HG03139 (cell line): ENCODE data around the gene PRPF6.

Source experiments
- ATAC-seq: cut with Tn5 transposase; IDR thresholded peaks from one replicate; pipeline ENCODE4 v1.9.1; 2021; ENCODE audit not compliant: unreplicated experiment

Gene PRPF6

DNA sequence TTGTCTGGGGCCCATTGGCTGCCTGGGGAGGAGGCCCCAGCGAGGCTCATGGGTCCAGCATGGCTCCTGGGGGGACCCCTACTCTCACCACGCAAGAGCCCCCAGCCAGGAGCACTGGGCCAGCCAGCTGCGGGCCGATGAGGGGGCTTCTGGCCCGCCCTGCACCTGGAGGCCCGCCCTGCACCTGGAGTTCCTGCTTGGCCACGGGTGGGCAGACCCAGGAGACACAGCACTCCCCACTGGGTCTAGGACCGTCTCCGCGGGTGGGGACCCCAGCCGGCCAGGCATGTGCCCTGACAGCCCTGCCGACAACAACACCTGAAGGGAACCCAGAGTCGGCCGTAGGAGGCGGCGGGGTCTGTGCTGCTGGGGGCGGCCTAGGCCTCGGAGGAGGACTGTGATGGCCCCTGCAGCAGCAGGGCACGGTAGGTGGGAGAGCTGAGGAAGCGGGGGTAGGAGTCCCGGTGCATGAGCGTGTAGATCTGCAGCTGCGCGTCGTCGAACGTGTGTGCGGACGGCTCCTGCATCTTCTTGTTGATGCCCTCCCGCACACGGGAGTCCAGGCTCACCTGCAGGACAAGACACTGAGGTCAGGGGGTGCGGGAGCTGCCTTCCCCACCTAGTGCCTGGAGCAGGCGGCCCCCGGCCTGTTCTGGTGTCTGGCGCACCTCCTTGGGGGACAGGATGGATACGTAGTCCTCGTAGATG lies 92.7 kb downstream of the PRPF6 start:
- ATAC-seq: no peak

DNA sequence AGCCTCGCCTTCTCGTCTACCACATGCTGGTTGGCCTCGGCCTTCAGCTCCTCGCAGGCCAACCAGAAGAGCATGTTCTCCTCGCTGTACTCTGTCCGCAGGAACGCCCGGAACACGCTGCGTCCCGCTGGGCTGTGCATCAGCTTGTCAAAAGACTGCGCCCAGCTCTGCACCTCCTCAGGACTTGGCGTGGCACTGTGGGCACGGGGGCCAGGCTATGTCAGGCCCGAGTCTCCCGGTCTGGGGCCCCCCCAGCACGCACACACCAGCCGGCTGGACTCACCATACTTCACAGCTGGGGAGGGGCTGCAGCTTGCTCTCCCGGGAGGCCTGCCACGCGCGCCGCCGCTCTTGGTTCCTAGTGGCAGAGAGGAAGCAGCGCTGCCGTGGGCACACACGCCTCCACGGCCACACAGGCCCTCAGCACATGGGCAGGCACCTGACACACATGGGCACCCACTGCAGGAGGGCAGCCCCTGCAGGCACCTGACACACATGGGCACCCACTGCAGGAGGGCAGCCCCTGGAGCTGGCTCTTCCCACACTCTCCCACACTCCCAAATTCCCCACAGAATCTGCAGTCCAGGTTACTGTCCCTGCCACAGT lies 93.4 kb downstream of the PRPF6 start:
- no peak for ATAC-seq

DNA sequence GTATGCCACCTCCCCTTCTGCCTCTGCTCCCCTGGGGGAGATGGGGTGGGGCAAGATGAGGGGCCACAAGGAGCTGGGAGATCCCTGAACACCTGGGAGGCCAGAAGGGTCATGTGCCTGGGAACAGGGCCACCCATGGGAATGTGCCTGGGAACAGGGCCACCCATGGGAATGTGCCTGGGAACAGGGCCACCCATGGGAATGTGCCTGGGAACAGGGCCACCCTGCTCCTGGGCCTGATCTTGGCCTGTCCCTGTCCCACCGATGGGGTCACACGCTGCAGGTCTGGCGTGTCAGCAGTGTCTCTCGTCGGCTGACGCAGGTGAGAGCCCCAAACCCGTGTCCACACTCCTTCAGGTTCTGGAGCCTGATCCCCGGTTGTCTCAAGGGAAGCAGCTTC lies 94.0 kb downstream of the PRPF6 start:
- no peak for ATAC-seq

DNA sequence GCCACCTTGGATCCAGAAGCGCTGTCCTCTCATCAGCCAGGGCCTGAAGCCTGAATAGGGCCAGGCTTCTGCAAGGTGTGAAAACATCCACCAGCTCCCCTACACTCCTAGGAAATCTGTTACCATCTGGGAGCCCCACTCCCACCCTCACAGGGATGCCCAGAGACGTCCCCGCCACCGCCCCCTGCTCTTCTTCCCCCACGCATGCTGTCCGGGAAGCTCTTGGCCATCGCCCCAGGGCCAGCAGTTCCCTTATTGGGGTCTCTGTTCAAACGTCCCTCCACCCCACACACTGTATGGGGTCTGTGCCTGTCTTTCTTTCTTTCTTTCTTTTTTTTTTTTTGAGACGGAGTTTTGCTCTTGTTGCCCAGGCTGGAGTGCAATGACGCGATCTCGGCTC lies 94.6 kb downstream of the PRPF6 start:
- ATAC-seq: no peak

DNA sequence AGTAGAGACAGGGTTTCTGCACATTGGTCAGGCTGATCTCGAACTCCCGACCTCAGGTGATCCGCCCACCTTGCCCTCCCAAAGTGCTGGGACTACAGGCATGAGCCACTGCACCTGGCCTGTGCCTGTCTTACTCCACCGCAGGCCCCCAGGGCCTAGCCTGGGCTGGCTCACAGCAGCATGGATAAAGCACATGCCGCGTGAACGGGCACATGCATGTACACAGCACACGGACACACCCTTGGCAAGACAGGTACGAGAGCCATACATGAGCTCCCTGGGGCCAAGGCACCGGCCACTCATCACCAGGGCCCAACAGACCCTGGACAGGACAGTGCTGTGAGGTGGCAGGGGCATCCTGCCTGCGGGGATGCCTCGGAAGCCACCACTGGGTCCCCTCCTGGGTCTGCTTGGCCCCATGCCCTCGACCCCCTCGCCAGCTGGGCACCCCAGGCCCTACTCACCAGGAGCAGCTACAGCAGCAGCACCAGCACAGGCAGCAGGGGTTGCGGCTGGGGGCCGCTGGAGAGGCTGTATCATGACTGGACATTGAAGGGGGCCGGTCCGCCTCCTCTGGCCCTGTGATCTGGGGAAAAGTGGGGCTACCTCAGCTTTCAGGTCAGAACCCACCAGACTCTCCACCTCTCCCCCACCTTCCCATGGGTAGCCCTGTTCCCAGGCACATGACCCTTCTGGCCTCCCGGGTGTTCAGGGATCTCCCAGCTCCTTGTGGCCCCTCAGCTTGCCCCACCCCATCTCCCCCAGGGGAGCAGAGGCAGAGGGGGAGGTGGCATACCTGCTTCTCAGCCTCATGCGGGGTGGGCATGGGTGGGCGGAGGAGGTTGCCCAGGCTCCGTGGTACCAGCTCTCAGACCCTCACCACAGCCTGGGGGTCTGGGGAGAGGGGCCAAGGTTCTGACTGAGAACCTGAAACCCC lies 95.4 kb downstream of the PRPF6 start:
- ATAC-seq: no peak

DNA sequence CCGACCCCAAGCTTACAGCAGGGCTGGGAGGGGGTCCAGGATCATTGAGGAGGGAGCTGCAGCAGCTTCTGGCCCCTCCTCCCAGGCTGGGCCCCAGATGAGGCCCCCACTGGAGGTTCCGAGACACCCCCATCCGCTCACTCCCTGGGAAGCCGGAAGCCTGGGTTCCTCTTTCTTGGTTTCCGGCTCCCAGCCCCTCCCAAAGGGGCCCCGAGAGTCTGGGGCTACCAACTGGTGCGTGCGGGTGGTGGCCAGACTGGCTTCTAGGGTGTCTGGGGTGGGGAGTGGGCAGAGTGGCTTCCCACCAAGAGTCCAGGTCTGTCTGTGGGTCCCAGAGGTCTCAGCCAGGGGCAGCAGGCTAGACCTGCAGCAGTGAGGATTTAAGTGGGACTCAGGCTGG lies 96.2 kb downstream of the PRPF6 start:
- no peak for ATAC-seq

DNA sequence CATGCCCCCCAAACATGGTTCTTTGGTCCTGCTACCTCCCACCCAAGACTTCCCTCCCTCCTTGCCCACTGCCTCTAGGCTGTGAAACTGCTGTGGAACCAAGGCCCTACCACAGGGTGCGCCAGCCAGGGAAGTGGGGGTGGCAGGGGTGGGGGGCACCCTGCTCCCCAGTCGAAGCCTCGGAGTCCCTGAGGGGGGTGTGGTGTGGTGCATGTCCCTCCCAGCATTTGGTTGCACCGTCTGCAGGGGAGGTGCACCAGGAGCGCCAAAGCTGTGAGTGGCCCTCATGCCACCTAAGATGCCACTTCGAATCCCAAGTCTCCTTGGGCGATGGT lies 96.6 kb downstream of the PRPF6 start:
- ATAC-seq: no peak

DNA sequence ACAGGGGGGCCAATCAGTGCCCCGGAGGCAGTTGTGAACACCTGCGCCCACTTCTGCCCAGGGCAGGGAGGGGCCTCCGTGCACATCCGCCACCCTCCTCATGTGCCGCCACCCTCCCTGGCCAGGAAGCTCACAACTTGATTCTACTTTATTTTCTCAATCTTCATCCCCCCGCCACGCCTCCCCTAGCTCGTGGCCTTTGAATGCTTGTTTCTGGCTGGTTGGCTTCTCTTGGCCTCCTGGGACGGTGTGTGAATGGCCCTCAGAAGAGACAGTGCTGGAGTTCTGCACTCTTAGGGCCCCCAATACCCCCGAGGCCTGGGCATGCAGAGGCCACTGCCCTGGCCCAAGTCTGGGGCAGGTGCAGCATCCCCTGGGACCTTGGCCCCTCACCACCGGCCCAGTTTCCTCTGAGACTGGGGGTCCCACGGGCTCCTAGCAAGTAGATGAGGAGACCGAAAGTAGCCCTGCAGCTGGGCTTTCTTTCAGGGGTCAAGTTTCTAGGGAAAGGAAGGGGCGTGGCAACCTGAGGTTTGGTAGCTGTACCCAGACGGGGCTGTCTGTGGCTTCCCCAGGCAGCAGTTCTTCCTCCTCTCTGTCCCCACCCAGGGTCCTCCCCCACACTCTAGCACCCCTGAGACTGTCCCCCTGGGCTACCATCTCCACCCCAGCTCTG lies 97.1 kb downstream of the PRPF6 start:
- ATAC-seq: no peak

DNA sequence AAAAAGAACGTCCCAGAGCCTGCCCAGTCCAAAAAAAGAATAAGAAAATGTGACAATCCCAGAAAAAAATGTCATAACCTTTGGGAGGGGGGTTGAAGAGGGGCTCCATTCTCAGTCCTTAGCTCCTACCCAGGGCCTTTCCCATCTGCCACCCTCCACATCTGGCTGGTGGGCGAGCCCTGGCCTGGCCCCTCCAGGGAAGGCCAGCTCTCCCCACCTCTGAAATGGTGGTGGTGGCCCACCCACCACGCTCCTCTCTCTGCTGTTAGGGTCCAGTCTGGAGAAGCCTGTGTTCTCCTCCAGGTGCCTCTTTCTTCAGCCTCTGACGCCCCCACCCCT lies 98.0 kb downstream of the PRPF6 start:
- ATAC-seq: no peak

DNA sequence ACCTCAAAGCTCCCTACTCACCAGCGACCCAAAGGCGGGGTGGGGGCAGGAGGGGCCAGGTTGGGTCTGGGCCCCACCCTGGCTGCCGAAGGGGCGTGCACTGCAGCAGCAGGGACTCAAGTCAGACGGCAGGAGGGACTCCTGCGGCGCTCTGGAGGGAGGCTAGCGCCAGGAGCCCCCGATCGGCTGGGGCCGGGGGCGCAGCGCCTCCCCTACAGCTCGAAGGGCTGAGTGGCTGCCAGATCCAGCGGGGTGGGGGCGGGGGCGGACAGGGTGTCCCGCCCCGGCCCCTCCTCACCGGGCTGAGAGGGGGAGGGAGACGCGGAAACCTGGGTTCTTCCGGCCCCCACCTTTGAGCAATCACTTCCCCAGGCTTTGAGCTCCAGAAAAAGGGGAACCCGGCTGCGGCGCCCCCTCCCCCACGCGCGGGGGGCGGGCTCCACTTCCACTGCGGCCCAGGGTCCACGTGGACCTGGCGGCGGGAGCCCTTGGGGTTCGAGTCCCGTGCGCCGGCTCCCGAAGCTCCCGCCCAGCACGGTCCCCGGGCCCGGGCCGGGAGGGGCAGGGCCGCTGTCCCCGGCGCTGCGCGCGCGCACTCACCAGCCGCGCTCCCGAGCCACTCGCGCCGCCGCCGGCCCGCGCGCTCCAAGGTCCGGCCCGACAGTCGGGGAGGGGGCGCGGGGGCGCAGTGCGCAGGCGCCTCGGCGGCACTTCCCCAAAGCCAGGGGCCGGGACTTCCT lies 98.5 kb downstream of the PRPF6 start, which contains the start of gene RGS19:
RGS19 (minus strand) TSS at position 246 of the 740 bp plus-strand sequence. CDS start 2,632 bp downstream, outside the sequence.
- ATAC-seq: peak; percentile 34

DNA sequence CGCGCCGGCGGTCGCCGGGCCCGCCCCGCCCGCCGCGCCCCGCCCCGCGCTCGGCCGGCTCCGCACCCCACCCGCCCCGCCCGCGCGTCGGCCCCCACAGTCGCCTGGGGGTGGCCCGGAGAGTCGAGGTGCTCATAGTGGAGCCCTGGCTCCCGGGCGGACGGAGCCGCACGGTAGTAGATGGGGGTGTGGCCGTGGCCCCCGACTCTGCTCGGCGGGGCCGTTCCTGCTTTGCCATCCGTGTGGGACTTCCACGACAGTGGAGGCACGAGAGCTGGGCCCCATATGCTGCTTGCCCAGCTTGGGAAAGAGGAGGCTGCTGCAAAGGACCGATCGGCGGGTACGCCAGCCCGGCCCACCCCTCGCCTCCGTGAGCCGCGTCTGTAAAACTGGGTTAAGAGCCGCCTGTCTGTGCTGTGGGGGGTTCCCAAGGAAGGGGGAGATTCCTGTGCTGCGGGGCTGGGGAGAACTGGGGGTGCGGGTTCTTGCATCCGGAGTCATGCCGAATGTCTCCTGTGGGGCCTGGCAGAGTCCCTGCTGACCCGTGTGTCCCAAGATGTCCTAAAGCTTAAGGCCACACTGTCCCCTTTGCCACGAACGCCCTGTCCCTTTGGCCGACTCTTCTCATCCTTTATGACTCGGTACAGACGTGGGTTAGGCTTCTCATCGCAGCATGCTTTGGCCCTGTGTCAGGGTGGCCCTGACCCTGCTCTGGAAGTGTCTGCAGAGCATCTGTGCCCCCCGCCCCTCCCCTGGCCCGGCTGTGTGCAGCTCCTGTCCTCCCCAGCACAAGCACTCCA lies 99.3 kb downstream of the PRPF6 start, which contains the start of gene OPRL1:
OPRL1 (plus strand) TSS at position 70 of the 800 bp plus-strand sequence. CDS start 12,639 bp downstream, outside the sequence.
- no peak for ATAC-seq

DNA sequence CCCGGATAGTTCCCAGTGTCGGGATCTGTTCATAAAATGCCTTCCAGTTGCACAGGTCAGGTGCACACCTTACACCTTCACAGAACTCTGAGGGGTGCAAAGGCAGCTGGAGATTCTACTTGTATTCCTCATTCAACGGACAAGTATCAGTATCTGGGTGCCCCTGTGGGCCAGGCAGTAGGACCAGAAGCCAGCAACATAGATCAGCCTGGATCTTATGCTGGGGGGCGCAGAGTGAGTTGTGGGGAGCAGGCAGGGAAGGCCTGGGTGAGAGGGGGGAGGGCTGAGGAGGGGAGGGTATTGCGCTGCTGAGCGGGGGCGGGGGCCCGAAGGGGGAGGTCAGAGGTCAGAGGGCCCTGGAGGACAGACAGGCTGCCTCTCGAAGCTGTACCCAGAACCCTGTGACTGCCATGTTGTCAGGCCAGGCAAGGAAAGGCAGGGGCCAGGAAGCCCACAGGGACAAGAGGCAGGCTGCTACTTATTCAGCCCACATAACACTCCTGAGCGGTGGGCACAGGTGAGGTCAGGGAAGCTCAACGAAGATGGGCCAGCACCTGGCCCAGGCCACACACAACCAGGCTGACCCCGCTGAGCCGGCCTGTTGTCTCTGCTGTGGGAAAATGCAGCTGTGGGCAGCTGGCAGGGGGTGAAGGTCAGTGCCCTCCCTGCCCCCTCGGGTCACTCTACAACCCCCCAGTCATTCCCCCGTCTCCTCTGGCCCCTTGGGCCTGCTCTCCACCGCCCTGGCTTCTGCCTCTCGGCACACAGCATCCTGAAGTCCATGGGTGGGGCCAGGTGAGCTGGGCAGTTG lies 100.1 kb downstream of the PRPF6 start:
- ATAC-seq: no peak

DNA sequence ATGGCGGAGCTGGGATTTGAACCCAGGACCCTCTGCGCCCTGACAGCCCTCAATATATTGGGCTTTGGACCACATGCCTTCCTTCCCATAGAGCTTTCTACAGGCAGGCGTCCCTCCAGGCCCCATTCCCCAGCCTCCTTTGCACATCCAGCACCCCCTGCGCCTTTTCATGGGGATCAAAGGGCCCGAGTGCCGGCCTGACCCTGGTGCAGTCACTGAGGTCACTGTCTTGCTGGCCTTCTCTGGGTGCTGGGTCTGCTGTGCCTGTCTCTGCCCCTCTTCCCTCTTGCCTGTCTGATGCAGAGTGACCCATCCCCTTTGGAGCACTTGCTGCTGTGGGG lies 100.7 kb downstream of the PRPF6 start:
- ATAC-seq: no peak

DNA sequence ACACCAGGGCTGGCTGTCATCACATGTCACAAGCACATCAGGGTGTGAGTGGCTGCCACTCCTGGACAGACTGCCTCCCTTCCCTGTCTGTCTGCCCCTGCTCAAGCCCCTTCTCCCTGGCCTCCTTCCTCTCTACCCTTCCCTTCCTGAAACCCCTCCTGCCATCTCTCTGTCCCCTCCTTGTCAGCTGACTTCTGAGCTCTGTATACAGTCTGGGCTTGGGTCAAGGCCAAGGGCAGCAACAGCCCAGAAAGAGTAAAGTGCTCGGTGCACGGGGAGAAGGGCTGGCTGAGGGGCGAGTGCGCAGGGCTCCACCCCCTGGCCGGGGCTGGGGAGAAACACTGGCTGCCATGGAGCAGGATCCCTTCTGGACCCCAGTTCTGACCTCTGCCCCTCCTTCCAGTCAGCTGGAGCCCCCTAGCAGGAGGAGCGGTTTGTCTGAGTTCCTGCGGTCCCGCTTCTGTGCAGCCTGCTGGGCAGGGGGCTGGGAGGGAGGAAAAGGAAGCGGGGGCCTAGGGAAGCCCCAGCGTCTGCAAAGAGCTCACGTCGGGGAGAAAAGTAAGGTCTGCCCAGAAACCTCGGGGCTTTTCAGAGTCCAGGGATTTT lies 101.3 kb downstream of the PRPF6 start:
- no peak for ATAC-seq
